Osteocyte (in vitro differentiated cells): ENCODE results near the gene TTC31. TPM values are rescaled to one million over a fixed set of nuclear protein-coding genes. Genes with fewer than 3 reads are reported as not detected.
A peak's percentile ranks its signal among the peaks of the same experiment; 100 is the strongest.

ENCODE experiments used
- DNase-seq: peaks from one replicate; pipeline ENCODE4 v3.0.0; 2021; ENCODE audit warnings: mixed read lengths; ENCODE audit not compliant: unreplicated experiment; ENCODE audit errors: extremely low spot score
- H3K27ac Mint-ChIP-seq: one replicate; pipeline ENCODE4 v1.8.0; 2021; ENCODE audit warnings: mild to moderate bottlenecking, mixed read lengths; ENCODE audit not compliant: unreplicated experiment
- H3K27me3 Mint-ChIP-seq: one replicate; pipeline ENCODE4 v1.8.0; 2021; ENCODE audit warnings: mixed read lengths; ENCODE audit not compliant: unreplicated experiment
- H3K36me3 Mint-ChIP-seq: one replicate; pipeline ENCODE4 v1.8.0; 2021; ENCODE audit warnings: mixed read lengths; ENCODE audit not compliant: unreplicated experiment
- H3K4me1 Mint-ChIP-seq: one replicate; pipeline ENCODE4 v1.8.0; 2021; ENCODE audit warnings: mixed read lengths; ENCODE audit not compliant: unreplicated experiment
- H3K4me3 Mint-ChIP-seq: one replicate; pipeline ENCODE4 v1.8.0; 2021; ENCODE audit warnings: mild to moderate bottlenecking, moderate library complexity, mixed read lengths; ENCODE audit not compliant: unreplicated experiment
- H3K9me3 Mint-ChIP-seq: one replicate; pipeline ENCODE4 v1.8.0; 2021; ENCODE audit warnings: mixed read lengths; ENCODE audit not compliant: unreplicated experiment
- CTCF ChIP-seq: fragments of 200-600 bp; sonication (generic); IDR thresholded peaks from 2 replicates; pipeline ENCODE4 v1.5.0; 2021; ENCODE audit warnings: antibody characterized with exemption, mild to moderate bottlenecking, moderate library complexity
- total RNA-seq: library from RNA; stranded (reverse); gene quantifications from 2 replicates; pipeline ENCODE4 v1.2.1, GENCODE V29; 2021

Gene TTC31
- total RNA-seq, 1 donor from 2014 or later: 24.2 TPM

GRCh38 chr2:74526649-74527230, 43.9 kb downstream of the TTC31 start:
- H3K27ac Mint-ChIP-seq: no peak overlapping the region
- H3K4me1 Mint-ChIP-seq: peaks cover 24% of the 10 kb centered on the region
- H3K4me3 Mint-ChIP-seq: no peak overlapping the region
- no peak for DNase-seq
- H3K9me3 Mint-ChIP-seq: no peaks in the 10 kb centered on the region
- TF ChIP-seq CTCF: no peak
- peaks cover 10% of the 10 kb centered on the region for H3K27me3 Mint-ChIP-seq
- peaks cover 17% of the 10 kb centered on the region for H3K36me3 Mint-ChIP-seq

- Mint-ChIP-seq H3K27me3 (peaks cover under 1% of the 10 kb centered on the region), H3K36me3 (peaks cover 17% of the 10 kb centered on the region), H3K4me3 (peak overlapping the region; percentile 95), H3K27ac (no peak overlapping the region), H3K4me1 (peaks cover 28% of the 10 kb centered on the region), H3K9me3 (no peaks in the 10 kb centered on the region)
- no peak for DNase-seq
- no peak for TF ChIP-seq CTCF
Measured at GRCh38 chr2:74527741-74528140, 44.9 kb downstream of the TTC31 start.

GRCh38 chr2:74528600-74529356, 45.9 kb downstream of the TTC31 start:
- H3K4me1 Mint-ChIP-seq: peaks cover 28% of the 10 kb centered on the region

GRCh38 chr2:74529357-74530238, 46.7 kb downstream of the TTC31 start, which contains the start of the genes AUP1 and HTRA2:
AUP1 (minus strand) TSS chr2:74529706; CDS start chr2:74529629, 77 bp downstream.
HTRA2 (plus strand) TSS chr2:74529933; CDS start chr2:74530007, 74 bp downstream.
- Mint-ChIP-seq H3K9me3 (no peaks in the 10 kb centered on the region), H3K27me3 (no peaks in the 10 kb centered on the region)
- DNase-seq: peak; percentile 99

More at GRCh38 chr2:74528600-74529356, 45.9 kb downstream of the TTC31 start:
- DNase-seq: no peak
- Mint-ChIP-seq H3K27me3 (no peaks in the 10 kb centered on the region), H3K4me3 (peak overlapping the region; percentile 95), H3K9me3 (no peaks in the 10 kb centered on the region), H3K36me3 (peaks cover 17% of the 10 kb centered on the region), H3K27ac (peak overlapping the region; percentile 91)
- no peak for TF ChIP-seq CTCF

More at GRCh38 chr2:74529357-74530238, 46.7 kb downstream of the TTC31 start, which contains the start of the genes AUP1 and HTRA2:
- TF ChIP-seq CTCF: no peak
- Mint-ChIP-seq H3K36me3 (peaks cover 19% of the 10 kb centered on the region), H3K4me3 (peak within 1 kb of the TSS; percentile 95), H3K27ac (peak within 1 kb of the TSS; percentile 91), H3K4me1 (peaks cover 28% of the 10 kb centered on the region)
